Measurements from ENCODE around the gene GPR162.

GRCh38 chr12:6821591-6822425 lies at the start of gene GPR162:
- no peak for TF ChIP-seq POLR2A (IDR thresholded peaks at IDR 0.05)
- TF ChIP-seq CTCF (IDR thresholded peaks at IDR 0.05) = no peak

All from right lobe of liver (tissue), 4 donors.